HepG2 (cell line): Measurements from ENCODE around the gene PLCB1. TPM values are rescaled to one million over a fixed set of nuclear protein-coding genes. Genes with fewer than 3 reads are reported as not detected.

Experiments
- AFF4 ChIP-seq: sonication (generic); formaldehyde crosslinking; IDR thresholded peaks from 2 replicates; pipeline ENCODE4 v1.4.0; 2020; ENCODE audit warnings: missing genetic modification reagents
- FOSL2 ChIP-seq: sonication (generic); formaldehyde crosslinking; IDR thresholded peaks from 2 replicates; pipeline ENCODE4 v1.4.0; 2020; ENCODE audit warnings: missing genetic modification reagents
- FOXA1 ChIP-seq, 2 experiments: fragments of 450-650 bp in 1 of 2; sonication (generic) in 1 of 2; formaldehyde crosslinking in 1 of 2; IDR thresholded peaks; 2 replicates each; pipeline versions ENCODE4 v1.4.0 to v1.6.1; 2016 to 2020; ENCODE audit warnings: missing genetic modification reagents in 1 of 2
- GABPA ChIP-seq, 2 experiments: IDR thresholded peaks; 2 replicates each; pipeline ENCODE4 v1.6.1; 2011 to 2016; ENCODE audit warnings: low read depth in 2 of 2, low read length in 1 of 2, missing biosample characterization in 1 of 2, missing genetic modification characterization in 1 of 2
- HOXA9 ChIP-seq: sonication (generic); formaldehyde crosslinking; IDR thresholded peaks from 2 replicates; pipeline ENCODE4 v1.8.1; 2022; ENCODE audit warnings: missing genetic modification reagents, mild to moderate bottlenecking, moderate library complexity, borderline replicate concordance
- TMF1 ChIP-seq: sonication (generic); formaldehyde crosslinking; IDR thresholded peaks from 2 replicates; pipeline ENCODE4 v1.8.1; 2022; ENCODE audit warnings: low read depth, missing genetic modification reagents
- U2AF1 ChIP-seq: fragments of 200-400 bp; formaldehyde crosslinking; optimal IDR thresholded peaks from 2 replicates; pipeline ENCODE3; 2017; ENCODE audit warnings: mild to moderate bottlenecking, low read depth, low read length
- ZFP91 ChIP-seq: sonication (generic); formaldehyde crosslinking; IDR thresholded peaks from 2 replicates; pipeline ENCODE4 v1.9.0; 2022; ENCODE audit warnings: missing genetic modification reagents, mild to moderate bottlenecking, borderline replicate concordance
- ZNF260 ChIP-seq: sonication (generic); formaldehyde crosslinking; IDR thresholded peaks from 2 replicates; pipeline ENCODE4 v1.4.0; 2020; ENCODE audit warnings: missing genetic modification reagents, low read depth, mild to moderate bottlenecking, borderline replicate concordance
- ZNF350 ChIP-seq: sonication (generic); formaldehyde crosslinking; IDR thresholded peaks from 2 replicates; pipeline ENCODE4 v1.4.0; 2020; ENCODE audit warnings: mild to moderate bottlenecking, low read depth, missing genetic modification reagents, borderline replicate concordance
- ZSCAN5A ChIP-seq: sonication (generic); formaldehyde crosslinking; IDR thresholded peaks from 2 replicates; pipeline ENCODE4 v1.8.0; 2022; ENCODE audit warnings: mild to moderate bottlenecking, missing genetic modification reagents, borderline replicate concordance
- ZXDC ChIP-seq: sonication (generic); formaldehyde crosslinking; IDR thresholded peaks from 2 replicates; pipeline ENCODE4 v1.5.0; 2020; ENCODE audit warnings: mild to moderate bottlenecking, missing genetic modification reagents
- polyA plus RNA-seq, 8 experiments: library from polyadenylated mRNA; depleted of rRNA in 3 of 8; stranded (reverse) in 7 of 8; unstranded in 1 of 8; fragments of >200 nt; fragmentation: Illumina TruSeq in 4 of 8; extraction: Trizol in 4 of 8; gene quantifications; 2 replicates each; pipeline versions ENCODE4 v1.2.1 to v1.2.3, GENCODE V29; 2011 to 2016; ENCODE audit warnings: low read depth in 4 of 8, missing spikeins in 1 of 8, mixed read lengths in 1 of 8; ENCODE audit not compliant: insufficient read depth in 1 of 8
- total RNA-seq, 5 experiments: library from RNA; depleted of rRNA; stranded (reverse); fragments of >200 nt; fragmentation: Illumina TruSeq; extraction: Trizol; gene quantifications; 2 replicates each; pipeline ENCODE4 v1.2.3, GENCODE V29; 2016; ENCODE audit warnings: low read depth in 1 of 5

Gene PLCB1
- total and polyA plus RNA-seq, 2 of the 13 experiments (the other 11 are each of a cell fraction or from before 2014, with no cell fraction given) = 42.4 to 55.9 TPM

GRCh38 chr20:8131598-8132483 lies at the start of gene PLCB1 (continued):
- TF ChIP-seq ZXDC (CRISPR knock-in tag) = no peak
- peak; percentile 75 for TF ChIP-seq FOSL2 (CRISPR knock-in tag)
- peak; percentile 79 for TF ChIP-seq ZNF350
- peak; percentile 48; the same call in 1 of the 2 replicates for TF ChIP-seq HOXA9 (CRISPR knock-in tag)
- TF ChIP-seq FOXA1 (IDR thresholded peaks at IDR 0.05) = no peak
- TF ChIP-seq FOXA1 (CRISPR knock-in tag; IDR thresholded peaks at IDR 0.05) = peak; percentile 51; the same call in 1 of the 2 replicates
- TF ChIP-seq ZFP91 (CRISPR knock-in tag) = no peak; the same call in none of the 2 replicates
- peak; percentile 87 for TF ChIP-seq TMF1 (CRISPR knock-in tag)
- no peak for TF ChIP-seq U2AF1
- TF ChIP-seq ZSCAN5A = peak; percentile 71; the same call in 1 of the 2 replicates
- TF ChIP-seq ZNF260 (CRISPR knock-in tag) = no peak
- no peak for TF ChIP-seq GABPA (IDR thresholded peaks at IDR 0.05; ENCODE audit: low read depth, low read length)
- no peak for TF ChIP-seq GABPA (CRISPR knock-in tag; IDR thresholded peaks at IDR 0.05; ENCODE audit: low read depth)
- TF ChIP-seq AFF4 (CRISPR knock-in tag) = no peak
